HG03354 (cell line): ENCODE measurements around the gene CCL20.
"Not testable (repeated sequence)": the region's sequence is repeated elsewhere in the genome, so short reads cannot be mapped to it uniquely, and the experiment has no call there.

Experiments
- ATAC-seq: cut with Tn5 transposase; IDR thresholded peaks from one replicate; pipeline ENCODE4 v1.9.1; 2021; ENCODE audit warnings: mild to moderate bottlenecking; ENCODE audit not compliant: unreplicated experiment, poor library complexity, severe bottlenecking

CCL20 gene

GRCh38 chr2:227796768-227797167, 16.9 kb upstream of the CCL20 start:
- not testable (repeated sequence) for ATAC-seq

GRCh38 chr2:227799202-227799601, 14.4 kb upstream of the CCL20 start:
- ATAC-seq: no peak

- no peak for ATAC-seq
Measured at GRCh38 chr2:227802882-227803281, 10.8 kb upstream of the CCL20 start.

- ATAC-seq: no peak
Measured at GRCh38 chr2:227804975-227805374, 8.7 kb upstream of the CCL20 start.

- no peak for ATAC-seq
Measured at GRCh38 chr2:227805578-227805977, 8.1 kb upstream of the CCL20 start.

- no peak for ATAC-seq
Measured at GRCh38 chr2:227808936-227809335, 4.7 kb upstream of the CCL20 start.

- no peak for ATAC-seq
Measured at GRCh38 chr2:227812001-227812400, 1.6 kb upstream of the CCL20 start.

- ATAC-seq: no peak
Measured at GRCh38 chr2:227813229-227813561, 447 bp upstream of the CCL20 start.

GRCh38 chr2:227815066-227815465, 1.4 kb downstream of the CCL20 start:
- no peak for ATAC-seq

- no peak for ATAC-seq
Measured at GRCh38 chr2:227816507-227817294, 3.1 kb downstream of the CCL20 start.

GRCh38 chr2:227817336-227817735, 3.7 kb downstream of the CCL20 start:
- ATAC-seq: no peak

- no peak for ATAC-seq
Measured at GRCh38 chr2:227817850-227818674, 4.4 kb downstream of the CCL20 start.

GRCh38 chr2:227818675-227819397, 5.2 kb downstream of the CCL20 start:
- no peak for ATAC-seq

GRCh38 chr2:227819398-227819697, 5.7 kb downstream of the CCL20 start:
- ATAC-seq: no peak

- ATAC-seq: no peak
Measured at GRCh38 chr2:227821043-227821942, 7.7 kb downstream of the CCL20 start.

GRCh38 chr2:227822416-227823003, 8.9 kb downstream of the CCL20 start:
- no peak for ATAC-seq

GRCh38 chr2:227823922-227824321, 10.3 kb downstream of the CCL20 start:
- ATAC-seq: no peak

- no peak for ATAC-seq
Measured at GRCh38 chr2:227824711-227825110, 11.1 kb downstream of the CCL20 start.

- ATAC-seq: no peak
Measured at GRCh38 chr2:227826019-227826521, 12.4 kb downstream of the CCL20 start.
